DMS53 treated with DMSO at 0.1 percent for 48 hours (cell line): Measurements from ENCODE around the gene C1QTNF2.

Experiments
- DNase-seq: peaks from one replicate; lab custom pipeline; 2025; ENCODE audit not compliant: unreplicated experiment; lab: John Stamatoyannopoulos, UW

C1QTNF2 gene

GRCh38 chr5:160369990-160370712, at the start of gene C1QTNF2:
C1QTNF2 (minus strand) TSS chr5:160370626; CDS start chr5:160355011, 15,615 bp downstream.
- peak; percentile 29 for DNase-seq

DNA sequence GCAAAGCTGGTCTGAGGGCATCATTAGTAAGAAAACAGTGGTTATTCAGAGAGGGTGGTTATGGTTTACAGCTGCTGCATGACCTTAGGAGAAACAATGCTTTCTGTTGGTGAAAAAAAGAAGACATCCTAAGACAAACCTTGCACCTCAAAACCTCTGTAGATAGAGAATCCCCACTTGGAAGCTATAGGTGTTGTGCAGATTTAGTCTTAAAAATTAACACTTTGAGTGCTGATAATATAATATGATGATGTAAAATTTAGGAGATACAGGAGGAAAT, 49.8 kb upstream of the C1QTNF2 start:
- DNase-seq, result no peak

GRCh38 chr5:160419458-160420330, 49.3 kb upstream of the C1QTNF2 start:
- peak; percentile 32 for DNase-seq

DNA sequence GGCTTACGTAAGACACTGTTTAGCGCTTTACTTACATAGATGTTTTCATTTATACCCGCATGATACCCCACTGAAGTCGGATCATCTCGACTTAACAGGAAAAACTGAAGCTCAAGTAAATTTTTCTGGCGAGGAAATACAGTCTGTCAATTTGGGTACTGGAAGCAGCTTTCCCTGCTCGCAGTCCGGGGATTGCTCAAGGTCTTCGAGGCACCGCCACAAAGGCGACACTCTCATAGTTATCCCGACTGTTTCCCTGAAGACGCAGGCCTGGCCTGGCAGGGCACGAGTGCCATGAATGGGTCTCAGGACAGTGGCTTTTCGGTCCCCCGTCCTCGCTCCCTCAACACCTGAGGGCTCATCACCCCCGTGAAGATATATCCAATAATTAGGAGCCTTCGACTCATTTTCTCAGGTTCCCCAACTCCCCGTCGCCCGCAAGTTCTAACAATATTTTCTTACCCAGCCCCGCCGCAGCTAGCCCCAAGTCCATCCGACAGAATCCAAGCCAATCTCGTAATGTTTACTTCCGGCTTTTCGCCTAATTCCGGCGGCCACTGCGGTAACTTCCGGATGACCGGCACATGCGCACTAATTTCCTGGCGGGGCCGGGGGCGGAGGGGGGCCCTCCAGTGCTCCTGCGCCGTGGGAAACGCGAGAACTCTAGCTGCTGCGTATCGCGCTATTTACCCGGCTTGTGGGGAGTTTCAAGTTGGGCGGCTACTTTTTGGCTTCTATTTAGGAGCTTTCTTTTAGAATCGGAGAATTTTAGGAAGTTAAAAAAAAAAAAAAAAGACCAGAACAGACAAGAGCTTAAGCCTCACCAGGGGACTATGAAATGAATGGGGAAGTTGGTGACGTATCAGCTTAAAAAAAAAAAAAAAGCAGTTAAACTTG, 48.4 kb upstream of the C1QTNF2 start, which contains the start of gene SLU7:
SLU7 (minus strand) TSS at position 521 of the 897 bp plus-strand sequence. CDS start 3,787 bp downstream, outside the sequence.
- peak; percentile 92 for DNase-seq

- peak; percentile 94 for DNase-seq
Observed at GRCh38 chr5:160399402-160400353, 29.3 kb upstream of the C1QTNF2 start, which contains the start of gene FAM200C. FAM200C (minus strand) TSS chr5:160400054; CDS start chr5:160395490, 4,564 bp downstream.

- no peak for DNase-seq
Observed at GRCh38 chr5:160398806-160399205, 28.4 kb upstream of the C1QTNF2 start.

GRCh38 chr5:160397492-160397891, 27.1 kb upstream of the C1QTNF2 start:
- no peak for DNase-seq

DNA sequence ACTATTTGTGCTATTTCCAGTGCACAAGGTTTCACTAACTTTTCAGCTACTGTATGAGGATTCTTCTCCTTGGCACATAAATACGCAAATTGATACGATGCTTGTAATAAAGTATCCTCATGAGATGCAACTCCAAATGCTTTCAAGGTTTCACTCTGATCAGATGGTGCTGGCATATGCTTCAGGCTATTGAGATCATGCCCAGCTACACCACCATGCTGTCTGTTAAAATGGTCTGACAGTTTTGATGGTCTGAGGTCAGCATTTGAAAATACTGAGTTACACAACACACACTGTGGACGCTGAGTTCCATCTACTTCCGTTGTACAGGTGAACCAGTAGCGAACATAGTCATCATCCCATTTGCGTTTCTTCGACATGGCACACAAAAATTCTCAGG, 24.7 kb upstream of the C1QTNF2 start:
- no peak for DNase-seq

GRCh38 chr5:160390787-160391696, 20.6 kb upstream of the C1QTNF2 start:
- peak; percentile 25 for DNase-seq

- no peak for DNase-seq
Observed at GRCh38 chr5:160387445-160387844, 17.0 kb upstream of the C1QTNF2 start.

DNA sequence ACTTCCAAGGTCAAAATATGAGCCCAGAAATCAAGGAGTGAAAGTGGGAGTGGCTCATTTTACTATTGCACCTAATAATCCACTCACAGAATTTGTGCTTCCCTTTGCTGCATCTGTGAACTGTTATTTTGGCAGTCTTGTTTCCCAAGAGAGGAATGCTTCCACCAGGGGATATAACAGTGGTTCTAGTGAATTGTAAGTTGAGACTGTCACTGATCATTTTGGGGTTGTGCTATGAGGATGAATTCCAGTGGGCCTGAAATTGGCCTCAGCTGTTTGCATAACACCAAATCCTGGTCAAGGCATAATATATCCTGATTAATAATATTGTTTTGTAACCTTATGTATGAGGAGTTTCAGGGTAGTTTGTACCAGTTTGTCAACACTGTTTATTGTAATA, 15.1 kb upstream of the C1QTNF2 start:
- no peak for DNase-seq

DNA sequence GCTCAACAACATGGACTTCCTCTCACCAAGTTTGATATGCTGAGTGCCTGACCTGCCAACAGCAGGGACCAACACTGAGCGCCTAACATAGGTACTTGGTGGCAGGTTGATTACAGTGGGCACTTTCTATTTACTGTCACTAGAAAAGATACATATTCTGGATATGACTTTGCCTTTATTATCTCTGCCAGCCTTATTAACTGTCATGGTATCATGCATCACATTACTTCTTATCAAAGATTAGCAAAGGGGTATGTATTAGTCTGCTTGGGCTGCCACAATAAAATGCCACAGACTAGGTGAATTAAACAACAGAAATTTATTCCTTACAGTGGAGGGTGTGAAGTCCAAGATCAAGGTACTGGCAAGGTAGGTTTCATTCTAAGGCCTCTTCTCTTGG, 14.3 kb upstream of the C1QTNF2 start:
- DNase-seq, result no peak

GRCh38 chr5:160382346-160382745, 11.9 kb upstream of the C1QTNF2 start:
- no peak for DNase-seq

- no peak for DNase-seq
Observed at GRCh38 chr5:160380041-160380440, 9.6 kb upstream of the C1QTNF2 start.

- DNase-seq, result no peak
Observed at GRCh38 chr5:160379511-160379910, 9.1 kb upstream of the C1QTNF2 start.

GRCh38 chr5:160378330-160378729, 7.9 kb upstream of the C1QTNF2 start:
- no peak for DNase-seq

DNA sequence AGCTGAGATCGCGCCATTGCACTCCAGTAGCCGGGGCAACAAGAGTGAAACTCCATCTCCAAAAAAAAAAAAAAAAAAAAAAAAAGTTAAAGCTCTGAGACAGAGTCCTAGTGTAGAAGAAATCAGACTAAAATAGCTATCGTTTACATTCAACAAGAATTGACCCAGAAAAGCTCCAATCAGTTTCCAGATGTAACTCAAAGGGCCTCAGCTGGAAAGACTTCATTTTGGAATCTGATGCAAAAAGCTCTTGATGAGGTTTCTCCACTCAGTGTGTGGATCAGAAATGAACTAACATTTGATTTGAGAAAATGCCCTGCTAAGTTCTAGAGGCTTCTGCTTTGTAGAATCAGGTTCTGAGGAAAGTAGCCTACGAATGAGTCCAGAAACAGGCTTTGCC, 7.2 kb upstream of the C1QTNF2 start:
- DNase-seq, result no peak

DNA sequence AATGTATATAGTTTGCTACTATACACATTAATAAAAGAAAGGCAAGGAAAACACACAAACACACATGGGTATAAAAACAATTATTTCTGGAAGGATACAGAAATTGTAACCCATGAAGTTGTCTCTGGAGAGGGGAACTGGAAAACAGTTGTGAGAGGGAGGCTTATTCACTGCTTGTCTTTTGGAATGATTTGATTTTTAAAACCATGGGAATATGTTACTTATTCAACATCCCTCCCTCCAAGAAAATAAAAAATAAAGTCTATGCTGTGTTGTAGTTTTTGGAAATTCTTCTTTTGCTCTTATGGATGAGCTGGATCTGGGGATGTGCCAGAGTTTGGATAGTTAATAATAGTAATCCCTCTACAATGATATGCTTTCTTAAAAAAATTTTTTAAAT, 6.0 kb upstream of the C1QTNF2 start:
- no peak for DNase-seq

DNA sequence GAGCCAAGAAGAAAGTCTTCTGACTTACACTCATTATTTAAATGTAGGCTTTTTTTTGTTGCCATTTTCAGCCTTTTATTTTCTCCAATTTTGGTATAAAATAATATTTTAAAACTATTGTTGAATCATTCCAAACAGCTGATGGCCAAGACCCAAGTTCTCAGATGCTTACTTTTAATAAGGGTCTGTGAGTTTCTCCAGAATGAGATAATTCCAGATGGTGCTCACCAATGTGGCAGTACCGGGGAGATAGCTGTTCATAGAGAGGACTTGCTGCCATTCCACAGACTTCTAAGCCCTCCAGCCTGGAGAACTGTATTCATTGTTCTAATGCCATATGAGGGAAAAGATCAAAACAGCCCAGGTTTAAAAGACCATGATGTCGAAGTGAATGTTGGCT, 5.3 kb upstream of the C1QTNF2 start:
- DNase-seq, result no peak
